Muscle of back (tissue), 11 donors: Measurements from ENCODE around the gene SLC26A4. TPM values are rescaled to one million over a fixed set of nuclear protein-coding genes. Genes with fewer than 3 reads are reported as not detected.

Experiments
- DNase-seq, 3 donors: peaks; one replicate each; pipeline versions ENCODE4 v3.0.0 to v3.0.0-alpha.2; 2013
- polyA plus RNA-seq, 10 donors: library from polyadenylated mRNA; unstranded; fragments of 120-200 nt; gene quantifications; one replicate each; pipeline ENCODE4 v1.2.1, GENCODE V29; 2013; ENCODE audit not compliant: insufficient read length in 10 of 10

The SLC26A4 gene
- polyA plus RNA-seq, 10 donors, result 0.42 to 1.4 (median 0.90) TPM

GRCh38 chr7:107746006-107746405 lies 85.4 kb downstream of the SLC26A4 start:
- DNase-seq, result no peak

GRCh38 chr7:107751113-107751512 lies 90.5 kb downstream of the SLC26A4 start:
- no peak for DNase-seq

GRCh38 chr7:107754642-107755041 lies 94.0 kb downstream of the SLC26A4 start:
- no peak for DNase-seq

- DNase-seq, result no peak
These were observed 98.0 kb downstream of the SLC26A4 start for GRCh38 chr7:107758667-107759066.

- no peak for DNase-seq
These were observed 106.8 kb downstream of the SLC26A4 start for GRCh38 chr7:107767391-107767790.

Other genes with a start within 250 kb of the SLC26A4 start
- under 1 TPM in 6 of 10 donors, not detected in 4; 0.08 to 0.30 (median 0.11) TPM for gene GPR22, start 190.8 kb upstream of the SLC26A4 start, polyA plus RNA-seq
- gene COG5, start 96.9 kb upstream of the SLC26A4 start, polyA plus RNA-seq, result 10 to 100 TPM; 23.9 to 36.5 (median 28.1) TPM
- gene DUS4L, start 96.9 kb upstream of the SLC26A4 start, polyA plus RNA-seq, result 10 to 100 TPM in 1 of 10 donors, 1 to 10 TPM in 9; 5.5 to 12.4 (median 7.0) TPM
- 10 to 100 TPM; 42.5 to 62.4 (median 49.6) TPM for gene BCAP29, start 80.6 kb upstream of the SLC26A4 start, polyA plus RNA-seq
- 10 to 100 TPM; 14.4 to 24.2 (median 19.9) TPM for gene CBLL1, start 83.3 kb downstream of the SLC26A4 start, polyA plus RNA-seq
- under 1 TPM in 2 of 10 donors, not detected in 8; 0.15 to 0.17 TPM for gene SLC26A3, start 142.4 kb downstream of the SLC26A4 start, polyA plus RNA-seq
- gene DLD, start 230.4 kb downstream of the SLC26A4 start, polyA plus RNA-seq, result 100 to 1,000 TPM in 1 of 10 donors, 10 to 100 TPM in 9; 71.7 to 108 (median 88.0) TPM